Gastrocnemius medialis (tissue), 4 donors: ENCODE measurements around the gene ZNF57. TPM values are rescaled to one million over a fixed set of nuclear protein-coding genes. Genes with fewer than 3 reads are reported as not detected.
"Not testable (repeated sequence)": the region's sequence is repeated elsewhere in the genome, so short reads cannot be mapped to it uniquely, and the experiment has no call there.

Experiments used
- ATAC-seq, 2 donors: fragments of 150-250 bp; one replicate each; pipeline ENCODE4 v1.9.1; 2016
- DNase-seq, 2 donors: peaks; one replicate each; pipeline ENCODE4 v3.0.0-alpha.2; 2019
- H3K27ac ChIP-seq, 4 donors: fragments of 200-600 bp; sonication (generic); 1 replicate in 1 of 4; 2 replicates in 3 of 4; pipeline ENCODE4 v1.5.1; 2016 to 2018; ENCODE audit warnings: mild to moderate bottlenecking in 2 of 4, moderate library complexity in 1 of 4
- H3K27me3 ChIP-seq, 3 donors: fragments of 200-600 bp; sonication (generic) in 2 of 3; 1 replicate in 1 of 3; 2 replicates in 2 of 3; pipeline versions ENCODE4 v1.5.1 to v1.6.0; 2016 to 2019; ENCODE audit warnings: mild to moderate bottlenecking in 1 of 3, moderate library complexity in 1 of 3
- H3K36me3 ChIP-seq, 2 donors: fragments of 200-600 bp; sonication (generic) in 1 of 2; one replicate each; pipeline ENCODE4 v1.5.1; 2017 to 2018
- H3K4me1 ChIP-seq, 2 donors: fragments of 200-600 bp; sonication (generic) in 1 of 2; one replicate each; pipeline ENCODE4 v1.5.1; 2016 to 2017; ENCODE audit warnings: mild to moderate bottlenecking in 2 of 2
- H3K4me3 ChIP-seq, 4 donors: fragments of 200-600 bp; sonication (generic) in 3 of 4; 1 replicate in 1 of 4; 2 replicates in 3 of 4; pipeline ENCODE4 v1.5.1; 2016 to 2019; ENCODE audit warnings: mild to moderate bottlenecking in 2 of 4
- H3K9me3 ChIP-seq, 3 donors: fragments of 200-600 bp; sonication (generic) in 2 of 3; 1 replicate in 1 of 3; 2 replicates in 2 of 3; pipeline ENCODE4 v1.5.1; 2016 to 2019
- CTCF ChIP-seq, 5 experiments: fragments of 450-650 bp in 3 of 5; fragments of 200-600 bp in 2 of 5; sonication (generic) in 2 of 5; IDR thresholded peaks in 4 of 5; conservative IDR thresholded peaks in 1 of 5; 1 replicate in 4 of 5; 2 replicates in 1 of 5; pipeline ENCODE4 v1.5.1; 2016 to 2019; ENCODE audit warnings: antibody characterized with exemption in 5 of 5, mild to moderate bottlenecking in 3 of 5, moderate library complexity in 3 of 5
- POLR2A ChIP-seq, 2 donors: fragments of 450-650 bp; IDR thresholded peaks; one replicate each; pipeline ENCODE4 v1.6.1; 2017; ENCODE audit warnings: antibody characterized with exemption in 2 of 2, mild to moderate bottlenecking in 2 of 2, moderate library complexity in 2 of 2
- in situ Hi-C, 4 donors: fragments of 200-750 bp; cut with MboI; loops; one replicate each; pipeline versions ENCODE4 v1.15.0 to v1.8.0; 2017; ENCODE audit warnings: low sequenced_read_pairs in 4 of 4
- intact Hi-C: fragments of 100-400 bp; cut with DNase I; formaldehyde crosslinking; loops from one replicate; pipeline ENCODE4 v1.15.1; 2023; ENCODE audit warnings: low total_unique reads
- total RNA-seq, 4 donors: library from RNA; depleted of rRNA; stranded (reverse); fragments of >200 nt; gene quantifications; one replicate each; pipeline versions ENCODE4 v1.1.0 to v1.2.3, GENCODE V29; 2016

ZNF57 gene
- total RNA-seq, 4 donors from 2014 or later = 0.44 to 2.1 (median 0.83) TPM

DNA sequence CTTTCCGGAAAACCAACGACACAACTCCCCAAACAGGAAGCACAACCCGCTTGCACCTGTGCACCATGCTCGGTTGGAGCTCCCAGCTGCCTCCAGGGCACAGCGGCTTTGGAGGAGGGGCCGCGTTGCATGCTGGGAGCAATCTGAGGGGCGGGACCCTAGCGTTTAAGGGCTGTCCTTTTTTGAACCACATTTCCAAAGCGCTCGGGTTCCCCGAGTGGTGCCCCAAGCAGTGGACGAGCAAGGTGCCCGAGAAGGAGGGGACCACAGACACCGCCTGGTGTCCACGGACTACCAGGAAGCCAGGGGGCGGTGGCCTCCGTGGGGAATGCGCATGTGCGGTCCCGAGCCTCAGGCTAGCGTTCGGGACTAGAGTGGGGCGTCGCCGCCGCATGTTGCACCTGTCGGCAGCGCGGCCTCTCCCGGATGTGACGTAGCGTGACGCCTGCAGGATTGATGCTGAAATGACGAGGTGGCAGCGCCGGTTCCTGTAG, 11.9 kb upstream of the ZNF57 start:
- peak overlapping the region in 2 of 4 donors; percentile 47 to 54 for H3K27ac ChIP-seq
- no peaks in the 10 kb centered on the region for H3K36me3 ChIP-seq
- H3K9me3 ChIP-seq = no peaks in the 10 kb centered on the region
- DNase-seq (no peak), ATAC-seq (no peak)
- no peak for TF ChIP-seq CTCF (IDR thresholded peaks at IDR 0.05 in 4 of 5, conservative IDR thresholded peaks at IDR 0.05 in 1 of 5)
- no peak for TF ChIP-seq POLR2A (IDR thresholded peaks at IDR 0.05)
- peaks cover 5 to 7% of the 10 kb centered on the region in 2 donors for H3K4me1 ChIP-seq
- in situ Hi-C loops (loop anchor here in 1 of 4 donors (10.0 kb wide), 1 partner anchor 276 kb away; no protein-coding TSS in a partner anchor), intact Hi-C loops (no loop called here)
- H3K27me3 ChIP-seq = peaks cover 0 to 6% (median 0%) of the 10 kb centered on the region in 3 donors
- H3K4me3 ChIP-seq = peak overlapping the region in 2 of 4 donors; percentile 48 to 51

- H3K4me3 ChIP-seq, H3K27ac ChIP-seq, H3K9me3 ChIP-seq, H3K27me3 ChIP-seq, H3K4me1 ChIP-seq, in situ Hi-C loops, DNase-seq, H3K36me3 ChIP-seq, intact Hi-C loops, ATAC-seq: not testable (repeated sequence)
Measured at GRCh38 chr19:2890531-2890930, 10.2 kb upstream of the ZNF57 start.

DNA sequence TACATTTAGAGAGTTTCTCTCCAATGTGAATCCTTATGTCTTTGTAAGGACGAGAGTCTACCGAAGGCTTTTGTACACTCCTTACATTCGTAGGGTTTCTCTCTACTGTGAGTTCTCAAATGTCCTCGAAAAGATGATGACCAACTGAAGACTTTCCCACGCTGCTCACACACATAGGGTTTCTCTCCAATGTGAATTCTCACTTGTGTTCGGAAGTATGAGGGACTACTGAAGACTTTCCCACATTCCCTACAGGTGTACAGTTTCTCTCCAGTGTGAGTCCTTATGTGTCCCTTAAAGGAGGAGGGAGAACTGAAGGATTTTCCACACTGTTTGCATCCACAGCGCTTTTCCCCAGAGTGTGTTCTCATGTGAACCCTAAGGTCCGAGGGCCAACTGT, 4.0 kb upstream of the ZNF57 start:
- no peak for DNase-seq
- TF ChIP-seq POLR2A (IDR thresholded peaks at IDR 0.05) (no peak), CTCF (IDR thresholded peaks at IDR 0.05 in 4 of 5, conservative IDR thresholded peaks at IDR 0.05 in 1 of 5) (no peak)
- no peak overlapping the region for H3K4me3 ChIP-seq
- H3K27me3 ChIP-seq = peaks cover 0 to 5% (median 0%) of the 10 kb centered on the region in 3 donors
- no peak for ATAC-seq
- no peaks in the 10 kb centered on the region for H3K9me3 ChIP-seq
- peaks cover 6 to 8% of the 10 kb centered on the region in 2 donors for H3K4me1 ChIP-seq
- intact Hi-C loops = loop anchor here (5.0 kb wide), 1 partner anchor 196 kb away; the partner anchor contains the start of gene GNA11
- no peaks in the 10 kb centered on the region for H3K36me3 ChIP-seq
- no peak overlapping the region for H3K27ac ChIP-seq
- in situ Hi-C loops = no loop called here

- no peaks in the 10 kb centered on the region for H3K9me3 ChIP-seq
- H3K36me3 ChIP-seq = no peaks in the 10 kb centered on the region
- no peak for DNase-seq
- intact Hi-C loops (no loop called here), in situ Hi-C loops (no loop called here)
- peaks cover 8 to 10% of the 10 kb centered on the region in 2 donors for H3K4me1 ChIP-seq
- no peak for ATAC-seq
- H3K4me3 ChIP-seq = no peak overlapping the region
- no peaks in the 10 kb centered on the region for H3K27me3 ChIP-seq
- no peak for TF ChIP-seq POLR2A (IDR thresholded peaks at IDR 0.05)
- no peak for TF ChIP-seq CTCF (IDR thresholded peaks at IDR 0.05 in 4 of 5, conservative IDR thresholded peaks at IDR 0.05 in 1 of 5)
- H3K27ac ChIP-seq = no peak overlapping the region
Measured at GRCh38 chr19:2902590-2903218, 2.0 kb downstream of the ZNF57 start.

- intact Hi-C loops, H3K4me1 ChIP-seq, H3K9me3 ChIP-seq, H3K27me3 ChIP-seq, DNase-seq, in situ Hi-C loops, ATAC-seq, H3K27ac ChIP-seq, H3K4me3 ChIP-seq, H3K36me3 ChIP-seq: not testable (repeated sequence)
Measured at GRCh38 chr19:2903326-2903725, 2.6 kb downstream of the ZNF57 start.
